IMR-90 (cell line): ENCODE measurements around the gene CPN2.

Source experiments
- CEBPB ChIP-seq: IDR thresholded peaks from 2 replicates; pipeline ENCODE4 v1.6.1; 2012; ENCODE audit warnings: low read depth, low read length, improper control_type of control experiment
- CTCF ChIP-seq: conservative IDR thresholded peaks from 2 replicates; pipeline ENCODE4 v1.5.1; 2012; ENCODE audit warnings: mild to moderate bottlenecking, low read depth, low read length, improper control_type of control experiment
- ELK1 ChIP-seq: fragments of 150-350 bp; IDR thresholded peaks from 2 replicates; pipeline ENCODE4 v1.6.1; 2016; ENCODE audit warnings: low read depth, mild to moderate bottlenecking, low read length, moderate library complexity, borderline replicate concordance
- FOS ChIP-seq: fragments of 150-350 bp; IDR thresholded peaks from 2 replicates; pipeline ENCODE4 v1.6.1; 2016; ENCODE audit warnings: low read depth, low read length
- MXI1 ChIP-seq: IDR thresholded peaks from 2 replicates; pipeline ENCODE4 v1.6.1; 2012; ENCODE audit warnings: low read depth, mild to moderate bottlenecking, low read length, moderate library complexity, borderline replicate concordance
- NFE2L2 ChIP-seq: fragments of 150-350 bp; IDR thresholded peaks from 2 replicates; pipeline ENCODE4 v1.6.1; 2016; ENCODE audit warnings: low read depth, mild to moderate bottlenecking, low read length
- POLR2A ChIP-seq: IDR thresholded peaks from 2 replicates; pipeline ENCODE4 v1.6.1; 2012; ENCODE audit warnings: mild to moderate bottlenecking, low read depth, low read length
- RAD21 ChIP-seq: IDR thresholded peaks from 2 replicates; pipeline ENCODE4 v1.6.1; 2012; ENCODE audit warnings: low read length, improper control_type of control experiment
- USF2 ChIP-seq: fragments of 150-350 bp; IDR thresholded peaks from 2 replicates; pipeline ENCODE4 v1.6.1; 2017; ENCODE audit warnings: mild to moderate bottlenecking, antibody characterized with exemption, low read length, low read depth

GRCh38 chr3:194384156-194384555 is 33.0 kb upstream of the CPN2 start:
- no peak for TF ChIP-seq RAD21
- no peak for TF ChIP-seq ELK1
- TF ChIP-seq CEBPB: no peak
- no peak for TF ChIP-seq NFE2L2
- no peak for TF ChIP-seq FOS
- TF ChIP-seq CTCF: no peak
- no peak for TF ChIP-seq USF2
- TF ChIP-seq MXI1: no peak
- no peak for TF ChIP-seq POLR2A
